Fibroblast of skin of right quadriceps (primary cell): ENCODE data around the gene AVP.

Experiments used
- DNase-seq: peaks from one replicate; pipeline ENCODE4 v3.0.0-alpha.2; 2013

AVP gene

GRCh38 chr20:3047486-3048419, 36.8 kb downstream of the AVP start:
- DNase-seq = no peak

- peak; percentile 5 for DNase-seq
Observed at GRCh38 chr20:3046677-3047462, 37.7 kb downstream of the AVP start.

- DNase-seq = peak; percentile 75
Observed at GRCh38 chr20:3045816-3046676, 38.5 kb downstream of the AVP start, which contains the start of gene MRPS26. TSS of gene MRPS26 (plus strand) at chr20:3046052. CDS start at chr20:3046069, 17 bp downstream.

GRCh38 chr20:3045042-3045815, 39.3 kb downstream of the AVP start:
- DNase-seq = peak; percentile 43

GRCh38 chr20:3044336-3044965, 40.1 kb downstream of the AVP start:
- no peak for DNase-seq

- DNase-seq = no peak
Observed at GRCh38 chr20:3043322-3043721, 41.2 kb downstream of the AVP start, which contains the start of gene GNRH2. TSS of gene GNRH2 (plus strand) at chr20:3043622. CDS start at chr20:3044415, 793 bp downstream.

GRCh38 chr20:3042625-3043024, 41.9 kb downstream of the AVP start:
- DNase-seq = no peak

- peak; percentile 13 for DNase-seq
Observed at GRCh38 chr20:3041854-3042409, 42.6 kb downstream of the AVP start.

- DNase-seq = no peak
Observed at GRCh38 chr20:3040086-3040485, 44.4 kb downstream of the AVP start.

GRCh38 chr20:3039426-3039825, 45.1 kb downstream of the AVP start:
- DNase-seq = no peak

- DNase-seq = no peak
Observed at GRCh38 chr20:3038454-3038853, 46.1 kb downstream of the AVP start.

GRCh38 chr20:3037654-3038053, 46.9 kb downstream of the AVP start:
- DNase-seq = no peak

- no peak for DNase-seq
Observed at GRCh38 chr20:3032624-3033023, 51.9 kb downstream of the AVP start.
